HepG2 (cell line): ENCODE results near the gene C3orf80.

ENCODE experiments used
- EP300 ChIP-seq, 3 experiments: sonication (generic) in 1 of 3; formaldehyde crosslinking in 1 of 3; IDR thresholded peaks; 2 replicates each; pipeline versions ENCODE4 v1.5.1 to v1.6.1; 2011 to 2020; ENCODE audit warnings: low read depth in 2 of 3, low read length in 2 of 3, borderline replicate concordance in 1 of 3, improper control_type of control experiment in 1 of 3, mild to moderate bottlenecking in 1 of 3, missing genetic modification reagents in 1 of 3, moderate library complexity in 1 of 3
- FOXO1 ChIP-seq: sonication (generic); formaldehyde crosslinking; IDR thresholded peaks from 2 replicates; pipeline ENCODE4 v1.4.0; 2020; ENCODE audit warnings: missing genetic modification reagents
- HCFC1 ChIP-seq: fragments of 150-350 bp; IDR thresholded peaks from 2 replicates; pipeline ENCODE4 v1.6.1; 2014; ENCODE audit warnings: low read depth, low read length
- HMGA1 ChIP-seq: sonication (generic); formaldehyde crosslinking; conservative IDR thresholded peaks from 2 replicates; pipeline ENCODE4 v1.4.0; 2020; ENCODE audit warnings: missing genetic modification reagents
- HNRNPUL1 ChIP-seq: fragments of 200-400 bp; formaldehyde crosslinking; IDR thresholded peaks from 2 replicates; pipeline ENCODE4 v1.6.1; 2017; ENCODE audit warnings: low read depth, mild to moderate bottlenecking, low read length, moderate library complexity
- POLR2A ChIP-seq, 2 experiments: IDR thresholded peaks; 2 replicates each; pipeline ENCODE4 v1.6.1; 2011; ENCODE audit warnings: low read depth in 2 of 2, low read length in 2 of 2, mild to moderate bottlenecking in 1 of 2, moderate library complexity in 1 of 2; ENCODE audit not compliant: insufficient read depth in 1 of 2
- RXRA ChIP-seq: sonication (generic); formaldehyde crosslinking; IDR thresholded peaks from 2 replicates; pipeline ENCODE4 v1.5.1; 2020; ENCODE audit warnings: missing genetic modification reagents
- ZNF772 ChIP-seq: sonication (generic); formaldehyde crosslinking; IDR thresholded peaks from 2 replicates; pipeline ENCODE4 v1.5.0; 2020; ENCODE audit warnings: mild to moderate bottlenecking, missing genetic modification reagents
- ZSCAN20 ChIP-seq: sonication (generic); formaldehyde crosslinking; IDR thresholded peaks from 2 replicates; pipeline ENCODE4 v1.4.0; 2020; ENCODE audit warnings: missing genetic modification reagents, mild to moderate bottlenecking, borderline replicate concordance
- TF ChIP-seq, protein P1 (sequence below): sonication (generic); formaldehyde crosslinking; IDR thresholded peaks from 2 replicates; pipeline ENCODE4 v1.4.0; 2020; ENCODE audit warnings: mild to moderate bottlenecking, missing genetic modification reagents
- TF ChIP-seq, protein P2 (sequence below): sonication (generic); formaldehyde crosslinking; IDR thresholded peaks from 2 replicates; pipeline ENCODE4 v1.4.0; 2020; ENCODE audit warnings: missing genetic modification reagents
- TF ChIP-seq, protein P3 (sequence below): sonication (generic); formaldehyde crosslinking; IDR thresholded peaks from 2 replicates; pipeline ENCODE4 v1.4.0; 2020; ENCODE audit warnings: low read depth, mild to moderate bottlenecking, missing genetic modification reagents
- TF ChIP-seq, protein P4 (sequence below): sonication (generic); formaldehyde crosslinking; IDR thresholded peaks from 2 replicates; pipeline ENCODE4 v1.4.0; 2020; ENCODE audit warnings: missing genetic modification reagents
- TF ChIP-seq, protein P5 (sequence below): sonication (generic); formaldehyde crosslinking; IDR thresholded peaks from 2 replicates; pipeline ENCODE4 v1.4.0; 2020; ENCODE audit warnings: mild to moderate bottlenecking, missing genetic modification reagents

DNA sequence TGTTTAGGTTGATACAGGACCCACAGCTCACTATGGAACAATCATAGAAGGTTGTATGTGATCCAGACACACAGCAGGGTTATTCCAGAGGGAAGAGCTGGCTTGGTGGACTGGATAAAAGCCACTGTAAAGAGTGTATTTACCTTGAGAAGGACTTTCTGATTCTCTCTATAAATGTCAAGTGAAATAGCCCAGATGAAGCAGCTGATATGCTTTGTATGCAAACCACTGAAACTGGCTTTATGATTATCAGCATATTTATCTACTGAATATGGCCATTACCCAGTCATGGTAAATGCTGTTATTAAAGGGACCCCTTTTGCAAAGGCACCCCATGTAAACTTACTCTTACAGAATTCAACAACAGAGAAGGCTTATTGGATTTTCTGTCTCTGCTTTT is 28.1 kb downstream of the C3orf80 start:
- no peak for TF ChIP-seq HNRNPUL1
- no peak for TF ChIP-seq FOXO1 (CRISPR knock-in tag)
- TF ChIP-seq POLR2A (IDR thresholded peaks at IDR 0.05; ENCODE audit: insufficient read depth in 1 of 2, low read depth in 2 of 2, low read length in 2 of 2) = no peak
- TF ChIP-seq EP300 (IDR thresholded peaks at IDR 0.05; ENCODE audit: low read depth in 2 of 2, low read length in 2 of 2) = no peak
- no peak for TF ChIP-seq EP300 (CRISPR knock-in tag; IDR thresholded peaks at IDR 0.05; ENCODE audit: borderline replicate concordance)
- TF ChIP-seq, protein P1, sequence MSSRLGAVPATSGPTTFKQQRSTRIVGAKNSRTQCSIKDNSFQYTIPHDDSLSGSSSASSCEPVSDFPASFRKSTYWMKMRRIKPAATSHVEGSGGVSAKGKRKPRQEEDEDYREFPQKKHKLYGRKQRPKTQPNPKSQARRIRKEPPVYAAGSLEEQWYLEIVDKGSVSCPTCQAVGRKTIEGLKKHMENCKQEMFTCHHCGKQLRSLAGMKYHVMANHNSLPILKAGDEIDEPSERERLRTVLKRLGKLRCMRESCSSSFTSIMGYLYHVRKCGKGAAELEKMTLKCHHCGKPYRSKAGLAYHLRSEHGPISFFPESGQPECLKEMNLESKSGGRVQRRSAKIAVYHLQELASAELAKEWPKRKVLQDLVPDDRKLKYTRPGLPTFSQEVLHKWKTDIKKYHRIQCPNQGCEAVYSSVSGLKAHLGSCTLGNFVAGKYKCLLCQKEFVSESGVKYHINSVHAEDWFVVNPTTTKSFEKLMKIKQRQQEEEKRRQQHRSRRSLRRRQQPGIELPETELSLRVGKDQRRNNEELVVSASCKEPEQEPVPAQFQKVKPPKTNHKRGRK (CRISPR knock-in tag) = no peak
- TF ChIP-seq, protein P2, sequence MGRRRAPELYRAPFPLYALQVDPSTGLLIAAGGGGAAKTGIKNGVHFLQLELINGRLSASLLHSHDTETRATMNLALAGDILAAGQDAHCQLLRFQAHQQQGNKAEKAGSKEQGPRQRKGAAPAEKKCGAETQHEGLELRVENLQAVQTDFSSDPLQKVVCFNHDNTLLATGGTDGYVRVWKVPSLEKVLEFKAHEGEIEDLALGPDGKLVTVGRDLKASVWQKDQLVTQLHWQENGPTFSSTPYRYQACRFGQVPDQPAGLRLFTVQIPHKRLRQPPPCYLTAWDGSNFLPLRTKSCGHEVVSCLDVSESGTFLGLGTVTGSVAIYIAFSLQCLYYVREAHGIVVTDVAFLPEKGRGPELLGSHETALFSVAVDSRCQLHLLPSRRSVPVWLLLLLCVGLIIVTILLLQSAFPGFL (CRISPR knock-in tag) = no peak
- TF ChIP-seq HMGA1 (CRISPR knock-in tag) = no peak
- TF ChIP-seq RXRA (CRISPR knock-in tag) = no peak
- TF ChIP-seq, protein P3, sequence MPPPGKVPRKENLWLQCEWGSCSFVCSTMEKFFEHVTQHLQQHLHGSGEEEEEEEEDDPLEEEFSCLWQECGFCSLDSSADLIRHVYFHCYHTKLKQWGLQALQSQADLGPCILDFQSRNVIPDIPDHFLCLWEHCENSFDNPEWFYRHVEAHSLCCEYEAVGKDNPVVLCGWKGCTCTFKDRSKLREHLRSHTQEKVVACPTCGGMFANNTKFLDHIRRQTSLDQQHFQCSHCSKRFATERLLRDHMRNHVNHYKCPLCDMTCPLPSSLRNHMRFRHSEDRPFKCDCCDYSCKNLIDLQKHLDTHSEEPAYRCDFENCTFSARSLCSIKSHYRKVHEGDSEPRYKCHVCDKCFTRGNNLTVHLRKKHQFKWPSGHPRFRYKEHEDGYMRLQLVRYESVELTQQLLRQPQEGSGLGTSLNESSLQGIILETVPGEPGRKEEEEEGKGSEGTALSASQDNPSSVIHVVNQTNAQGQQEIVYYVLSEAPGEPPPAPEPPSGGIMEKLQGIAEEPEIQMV = no peak
- no peak for TF ChIP-seq ZSCAN20 (CRISPR knock-in tag)
- no peak for TF ChIP-seq HCFC1
- TF ChIP-seq, protein P4, sequence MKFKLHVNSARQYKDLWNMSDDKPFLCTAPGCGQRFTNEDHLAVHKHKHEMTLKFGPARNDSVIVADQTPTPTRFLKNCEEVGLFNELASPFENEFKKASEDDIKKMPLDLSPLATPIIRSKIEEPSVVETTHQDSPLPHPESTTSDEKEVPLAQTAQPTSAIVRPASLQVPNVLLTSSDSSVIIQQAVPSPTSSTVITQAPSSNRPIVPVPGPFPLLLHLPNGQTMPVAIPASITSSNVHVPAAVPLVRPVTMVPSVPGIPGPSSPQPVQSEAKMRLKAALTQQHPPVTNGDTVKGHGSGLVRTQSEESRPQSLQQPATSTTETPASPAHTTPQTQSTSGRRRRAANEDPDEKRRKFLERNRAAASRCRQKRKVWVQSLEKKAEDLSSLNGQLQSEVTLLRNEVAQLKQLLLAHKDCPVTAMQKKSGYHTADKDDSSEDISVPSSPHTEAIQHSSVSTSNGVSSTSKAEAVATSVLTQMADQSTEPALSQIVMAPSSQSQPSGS (CRISPR knock-in tag) = no peak
- no peak for TF ChIP-seq ZNF772 (CRISPR knock-in tag)
- TF ChIP-seq, protein P5, sequence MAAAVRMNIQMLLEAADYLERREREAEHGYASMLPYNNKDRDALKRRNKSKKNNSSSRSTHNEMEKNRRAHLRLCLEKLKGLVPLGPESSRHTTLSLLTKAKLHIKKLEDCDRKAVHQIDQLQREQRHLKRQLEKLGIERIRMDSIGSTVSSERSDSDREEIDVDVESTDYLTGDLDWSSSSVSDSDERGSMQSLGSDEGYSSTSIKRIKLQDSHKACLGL (CRISPR knock-in tag) = no peak
